ENCODE data around the gene OR10J5.
"Not testable (repeated sequence)": the region's sequence is repeated elsewhere in the genome, so short reads cannot be mapped to it uniquely, and the experiment has no call there.

OR10J5 gene

DNA sequence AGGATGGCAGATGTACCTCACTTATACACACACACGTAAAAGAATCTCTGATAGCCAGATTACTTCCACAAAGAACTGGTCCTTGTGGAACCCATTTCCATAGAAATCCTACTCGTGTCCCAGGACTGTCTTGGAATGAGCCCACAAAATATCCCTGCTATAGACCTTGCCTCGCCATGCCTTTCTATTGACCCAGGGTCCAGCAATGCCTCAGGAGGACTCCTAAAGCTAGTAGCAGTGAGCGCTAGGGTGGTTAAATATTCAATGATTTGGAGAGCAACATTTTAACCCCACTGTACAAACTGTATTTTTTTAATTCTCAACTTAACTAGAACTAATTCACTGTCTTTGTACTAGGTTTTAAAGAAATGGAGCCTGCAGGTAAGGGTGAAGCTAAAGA, 26.9 kb downstream of the OR10J5 start:
- H3K9me2 ChIP-seq (ENCODE audit: low read depth, low read length), result no peaks in the 10 kb centered on the region
- H3F3A ChIP-seq (ENCODE audit: insufficient read depth, low read length), result no peaks in the 10 kb centered on the region
- H3K36me3 ChIP-seq (ENCODE audit: insufficient read depth, low read length), result no peaks in the 10 kb centered on the region
- no peak overlapping the region for H3K9ac ChIP-seq (ENCODE audit: low read length)
- H4K20me1 ChIP-seq (ENCODE audit: insufficient read depth, low read length), result no peaks in the 10 kb centered on the region
- H3K27ac ChIP-seq (ENCODE audit: low read depth, low read length, poor library complexity, severe bottlenecking), result no peak overlapping the region
- H3K4me2 ChIP-seq (ENCODE audit: low read length), result no peak overlapping the region
- no peaks in the 10 kb centered on the region for H3K79me2 ChIP-seq (ENCODE audit: insufficient read depth, low read length)
- H2AFZ ChIP-seq (ENCODE audit: low read length), result no peak overlapping the region
- no peaks in the 10 kb centered on the region for H3K4me1 ChIP-seq (ENCODE audit: insufficient read depth, low read length, severe bottlenecking)
- H3K27me3 ChIP-seq (ENCODE audit: insufficient read depth, low read length), result no peaks in the 10 kb centered on the region
- no peaks in the 10 kb centered on the region for H3K9me3 ChIP-seq (ENCODE audit: low read length)
- TF ChIP-seq EZH2 (IDR thresholded peaks at IDR 0.05; ENCODE audit: borderline replicate concordance, low read length), result no peak
- TF ChIP-seq CTCF (IDR thresholded peaks at IDR 0.05; ENCODE audit: low read length), result no peak
- H3K4me3 ChIP-seq (ENCODE audit: low read depth, low read length, poor library complexity, severe bottlenecking), result no peak overlapping the region

- Histone ChIP-seq H3K9ac (ENCODE audit: low read length) (no peak overlapping the region), H3K4me2 (ENCODE audit: low read length) (no peak overlapping the region), H3K27ac (ENCODE audit: low read depth, low read length, poor library complexity, severe bottlenecking) (no peak overlapping the region), H3K36me3 (ENCODE audit: insufficient read depth, low read length) (no peaks in the 10 kb centered on the region), H3K9me3 (ENCODE audit: low read length) (no peaks in the 10 kb centered on the region), H3K79me2 (ENCODE audit: insufficient read depth, low read length) (no peaks in the 10 kb centered on the region), H3K4me1 (ENCODE audit: insufficient read depth, low read length, severe bottlenecking) (no peaks in the 10 kb centered on the region), H3K9me2 (ENCODE audit: low read depth, low read length) (no peaks in the 10 kb centered on the region), H3K4me3 (ENCODE audit: low read depth, low read length, poor library complexity, severe bottlenecking) (no peak overlapping the region), H2AFZ (ENCODE audit: low read length) (no peak overlapping the region), H3F3A (ENCODE audit: insufficient read depth, low read length) (no peaks in the 10 kb centered on the region), H4K20me1 (ENCODE audit: insufficient read depth, low read length) (no peaks in the 10 kb centered on the region), H3K27me3 (ENCODE audit: insufficient read depth, low read length) (no peaks in the 10 kb centered on the region)
- TF ChIP-seq CTCF (IDR thresholded peaks at IDR 0.05; ENCODE audit: low read length) (no peak), EZH2 (IDR thresholded peaks at IDR 0.05; ENCODE audit: borderline replicate concordance, low read length) (no peak)
Measured at GRCh38 chr1:159505676-159506075, 30.1 kb downstream of the OR10J5 start.

DNA sequence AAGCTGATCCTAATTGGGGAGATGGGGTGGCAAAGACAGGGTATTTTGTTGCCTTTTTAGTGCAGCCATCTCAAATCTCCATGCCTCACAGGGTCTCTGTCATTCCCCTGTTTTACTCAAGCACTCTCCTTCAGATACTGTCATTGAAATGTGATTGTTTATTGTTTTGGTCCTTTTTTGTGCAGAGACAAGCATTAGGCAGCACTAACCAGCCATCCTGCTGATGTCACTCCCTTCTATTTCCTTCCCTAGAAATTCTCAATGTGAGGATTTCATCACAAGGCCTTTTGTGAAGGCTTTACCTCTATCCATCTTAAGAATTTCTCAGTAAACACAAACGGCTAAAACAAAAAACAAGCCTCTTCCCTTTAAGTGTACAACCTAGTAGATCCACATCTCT, 34.7 kb downstream of the OR10J5 start:
- Histone ChIP-seq H3K4me3 (ENCODE audit: low read depth, low read length, poor library complexity, severe bottlenecking) (no peak overlapping the region), H3K9me3 (ENCODE audit: low read length) (no peaks in the 10 kb centered on the region), H3K4me2 (ENCODE audit: low read length) (no peak overlapping the region), H3K9me2 (ENCODE audit: low read depth, low read length) (no peaks in the 10 kb centered on the region), H3K27me3 (ENCODE audit: insufficient read depth, low read length) (no peaks in the 10 kb centered on the region), H3K79me2 (ENCODE audit: insufficient read depth, low read length) (no peaks in the 10 kb centered on the region), H3K36me3 (ENCODE audit: insufficient read depth, low read length) (no peaks in the 10 kb centered on the region), H3K9ac (ENCODE audit: low read length) (no peak overlapping the region), H2AFZ (ENCODE audit: low read length) (no peak overlapping the region), H3F3A (ENCODE audit: insufficient read depth, low read length) (no peaks in the 10 kb centered on the region), H3K27ac (ENCODE audit: low read depth, low read length, poor library complexity, severe bottlenecking) (no peak overlapping the region), H3K4me1 (ENCODE audit: insufficient read depth, low read length, severe bottlenecking) (no peaks in the 10 kb centered on the region), H4K20me1 (ENCODE audit: insufficient read depth, low read length) (no peaks in the 10 kb centered on the region)
- TF ChIP-seq EZH2 (IDR thresholded peaks at IDR 0.05; ENCODE audit: borderline replicate concordance, low read length), result no peak

DNA sequence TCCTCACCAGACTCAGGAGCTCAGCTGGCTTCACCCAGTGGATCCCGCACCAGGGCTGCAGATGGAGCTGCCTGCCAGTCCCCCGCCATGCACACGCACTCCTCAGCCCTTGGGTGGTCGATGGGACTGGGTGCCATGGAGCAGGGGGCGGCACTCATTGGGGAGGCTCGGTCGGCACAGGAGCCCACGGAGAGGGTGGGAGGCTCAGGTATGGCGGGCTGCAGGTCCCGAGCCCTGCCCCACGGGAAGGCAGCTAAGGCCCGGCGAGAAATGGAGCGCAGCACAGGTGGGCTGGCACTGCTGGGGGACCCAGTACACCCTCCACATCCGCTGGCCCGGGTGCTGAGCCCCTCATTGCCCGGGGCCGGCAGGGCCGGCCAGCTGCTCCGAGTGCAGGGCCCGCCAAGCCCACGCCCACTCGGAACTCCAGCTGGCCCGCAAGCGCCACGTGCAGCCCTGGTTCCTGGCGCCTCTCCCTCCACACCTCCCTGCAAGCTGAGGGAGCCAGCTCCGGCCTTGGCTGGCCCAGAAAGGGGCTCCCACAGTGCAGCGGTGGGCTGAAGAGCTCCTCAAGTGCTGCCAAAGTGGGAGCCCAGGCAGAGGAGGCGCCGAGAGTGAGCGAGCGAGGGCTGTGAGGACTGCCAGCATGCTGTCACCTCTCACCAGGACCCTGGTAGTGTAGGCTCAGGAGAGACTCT, 41.1 kb downstream of the OR10J5 start:
- H3K9me3 ChIP-seq (ENCODE audit: low read length); H3K4me3 ChIP-seq (ENCODE audit: low read depth, low read length, poor library complexity, severe bottlenecking); H3K9ac ChIP-seq (ENCODE audit: low read length); H3K79me2 ChIP-seq (ENCODE audit: insufficient read depth, low read length); H3K9me2 ChIP-seq (ENCODE audit: low read depth, low read length); H2AFZ ChIP-seq (ENCODE audit: low read length); H3K4me1 ChIP-seq (ENCODE audit: insufficient read depth, low read length, severe bottlenecking); H4K20me1 ChIP-seq (ENCODE audit: insufficient read depth, low read length); H3K27ac ChIP-seq (ENCODE audit: low read depth, low read length, poor library complexity, severe bottlenecking); H3K4me2 ChIP-seq (ENCODE audit: low read length); H3F3A ChIP-seq (ENCODE audit: insufficient read depth, low read length); H3K36me3 ChIP-seq (ENCODE audit: insufficient read depth, low read length); H3K27me3 ChIP-seq (ENCODE audit: insufficient read depth, low read length): not testable (repeated sequence)
